WTC11 (cell line): ENCODE data around the gene CDC6. TPM values are rescaled to one million over a fixed set of nuclear protein-coding genes. Genes with fewer than 3 reads are reported as not detected.

Source experiments
- ATAC-seq: fragments of 200-7000 bp; cut with Tn5 transposase; 2 replicates; pipeline ENCODE4 v1.10.0; 2021; ENCODE audit warnings: mild to moderate bottlenecking, moderate library complexity
- CTCF ChIA-PET: fragments of 300-600 bp; sonication (Branson Sonifier 250); formaldehyde crosslinking; loops from one replicate; lab custom pipeline; 2021; ENCODE audit warnings: antibody characterized with exemption; lab: Charles Lee
- POLR2A ChIA-PET: fragments of 350-600 bp; sonication (Branson Sonifier 250); formaldehyde crosslinking; loops from one replicate; lab custom pipeline; 2021; ENCODE audit warnings: antibody characterized with exemption; lab: Charles Lee
- DNase-seq: peaks from one replicate; pipeline ENCODE4 v3.0.0; 2021; ENCODE audit warnings: low spot score
- H3K27ac Mint-ChIP-seq: 2 replicates; pipeline ENCODE4 v1.8.0; 2021; ENCODE audit warnings: mixed read lengths
- H3K27me3 Mint-ChIP-seq: 2 replicates; pipeline ENCODE4 v1.8.0; 2021; ENCODE audit warnings: low read depth, mild to moderate bottlenecking, moderate library complexity, mixed read lengths
- H3K36me3 Mint-ChIP-seq: 2 replicates; pipeline ENCODE4 v1.8.0; 2021; ENCODE audit warnings: mixed read lengths
- H3K4me1 Mint-ChIP-seq: 2 replicates; pipeline ENCODE4 v1.8.0; 2022; ENCODE audit warnings: mixed read lengths
- H3K4me3 Mint-ChIP-seq: 2 replicates; pipeline ENCODE4 v1.8.0; 2021; ENCODE audit warnings: mild to moderate bottlenecking, moderate library complexity, mixed read lengths
- H3K9me3 Mint-ChIP-seq: 2 replicates; pipeline ENCODE4 v1.8.0; 2021; ENCODE audit warnings: mixed read lengths
- ATF6 ChIP-seq: sonication (generic); formaldehyde crosslinking; IDR thresholded peaks from 2 replicates; pipeline ENCODE4 v1.8.1; 2023; ENCODE audit warnings: mild to moderate bottlenecking, missing genetic modification reagents
- CBFB ChIP-seq: sonication (generic); formaldehyde crosslinking; IDR thresholded peaks from 2 replicates; pipeline ENCODE4 v1.8.1; 2022; ENCODE audit warnings: mild to moderate bottlenecking, low read depth, missing genetic modification reagents
- CDX4 ChIP-seq: fragments of 250-450 bp; sonication (Bioruptor Pico); IDR thresholded peaks from 2 replicates; pipeline ENCODE4 v1.9.0; 2021; ENCODE audit warnings: moderate library complexity, mild to moderate bottlenecking, inconsistent platforms, borderline replicate concordance
- CREM ChIP-seq: sonication (generic); formaldehyde crosslinking; IDR thresholded peaks from 2 replicates; pipeline ENCODE4 v1.8.1; 2022; ENCODE audit warnings: mild to moderate bottlenecking, missing genetic modification reagents, moderate library complexity
- E2F1 ChIP-seq: sonication (generic); formaldehyde crosslinking; IDR thresholded peaks from 2 replicates; pipeline ENCODE4 v1.8.0; 2022; ENCODE audit warnings: mild to moderate bottlenecking, missing genetic modification reagents
- E2F4 ChIP-seq: sonication (generic); formaldehyde crosslinking; IDR thresholded peaks from 2 replicates; pipeline ENCODE4 v1.8.1; 2022; ENCODE audit warnings: low read depth, mild to moderate bottlenecking, moderate library complexity, missing genetic modification reagents, borderline replicate concordance
- ESRRA ChIP-seq: sonication (generic); formaldehyde crosslinking; IDR thresholded peaks from 2 replicates; pipeline ENCODE4 v1.8.1; 2022; ENCODE audit warnings: mild to moderate bottlenecking, missing genetic modification reagents, borderline replicate concordance
- FOXP1 ChIP-seq: sonication (generic); formaldehyde crosslinking; IDR thresholded peaks from 2 replicates; pipeline ENCODE4 v1.8.0; 2022; ENCODE audit warnings: missing genetic modification reagents, mild to moderate bottlenecking, moderate library complexity, borderline replicate concordance
- FOXP4 ChIP-seq: sonication (generic); formaldehyde crosslinking; IDR thresholded peaks from 2 replicates; pipeline ENCODE4 v1.8.0; 2022; ENCODE audit warnings: mild to moderate bottlenecking, missing genetic modification reagents
- TEAD1 ChIP-seq: sonication (generic); formaldehyde crosslinking; IDR thresholded peaks from 2 replicates; pipeline ENCODE4 v1.8.0; 2022; ENCODE audit warnings: mild to moderate bottlenecking, missing genetic modification reagents
- ZNF121 ChIP-seq: sonication (generic); formaldehyde crosslinking; IDR thresholded peaks from 2 replicates; pipeline ENCODE4 v1.8.0; 2023; ENCODE audit warnings: missing genetic modification reagents
- ZNF219 ChIP-seq: sonication (generic); formaldehyde crosslinking; IDR thresholded peaks from 2 replicates; pipeline ENCODE4 v1.8.0; 2023; ENCODE audit warnings: missing genetic modification reagents, mild to moderate bottlenecking, borderline replicate concordance
- ZNF396 ChIP-seq: fragments of 250-450 bp; sonication (Bioruptor Pico); IDR thresholded peaks from 2 replicates; pipeline ENCODE4 v1.8.0; 2021; ENCODE audit warnings: mild to moderate bottlenecking, moderate library complexity, borderline replicate concordance
- ZNF532 ChIP-seq: fragments of 250-450 bp; sonication (Bioruptor Pico); IDR thresholded peaks from 2 replicates; pipeline ENCODE4 v1.9.0; 2021; ENCODE audit warnings: mild to moderate bottlenecking, borderline replicate concordance
- ZSCAN18 ChIP-seq: fragments of 250-450 bp; sonication (Bioruptor Pico); IDR thresholded peaks from 2 replicates; pipeline ENCODE4 v2.1.2; 2022; ENCODE audit warnings: mild to moderate bottlenecking, moderate library complexity
- total RNA-seq: library from RNA; stranded (reverse); gene quantifications from 3 replicates; pipeline ENCODE4 v1.2.3, GENCODE V29; 2021

The CDC6 gene
- total RNA-seq, 1 experiment from 2014 or later = 125 TPM

- TF ChIP-seq E2F1 (CRISPR knock-in tag) = no peak
- no peak for TF ChIP-seq ZSCAN18
- TF ChIP-seq ZNF532 (CRISPR knock-in tag) = no peak
- no peak for TF ChIP-seq CBFB (CRISPR knock-in tag)
- no peak for TF ChIP-seq CDX4 (CRISPR knock-in tag)
- TF ChIP-seq TEAD1 (CRISPR knock-in tag) = no peak
- TF ChIP-seq E2F4 (CRISPR knock-in tag) = no peak
- no peak for TF ChIP-seq FOXP1 (CRISPR knock-in tag)
- TF ChIP-seq CREM (CRISPR knock-in tag) = no peak
- TF ChIP-seq ZNF219 = no peak
- TF ChIP-seq ATF6 (CRISPR knock-in tag) = no peak
Observed at GRCh38 chr17:40309949-40310510, 22.4 kb downstream of the CDC6 start (continued).

GRCh38 chr17:40310882-40311391 is 23.3 kb downstream of the CDC6 start:
- no peak for TF ChIP-seq ZNF396
- TF ChIP-seq FOXP4 = no peak
- no peak for TF ChIP-seq ZNF121 (CRISPR knock-in tag)
- no peak for TF ChIP-seq ZNF532 (CRISPR knock-in tag)
- no peak for TF ChIP-seq ESRRA (CRISPR knock-in tag)
- Mint-ChIP-seq H3K9me3 (no peaks in the 10 kb centered on the region), H3K27ac (no peak overlapping the region), H3K36me3 (no peaks in the 10 kb centered on the region), H3K4me3 (no peak overlapping the region), H3K27me3 (peaks cover 3% of the 10 kb centered on the region), H3K4me1 (peaks cover 48% of the 10 kb centered on the region)
- CTCF ChIA-PET = interaction anchor here (0.6 to 10.9 kb wide), 5 partner anchors 42 to 581 kb away, joined by 3 to 259 read pairs (median 3); no protein-coding TSS in a partner anchor
- ATAC-seq (no peak), DNase-seq (no peak)
- POLR2A ChIA-PET = interaction anchor here (0.6 to 1.6 kb wide), 3 partner anchors 23 to 1489 kb away, joined by 3 to 6 read pairs (median 3); partner anchors contain the start of gene CDC6
